Liver (tissue), 3 donors: Measurements from ENCODE around the gene SEZ6.

Experiments
- ATF3 ChIP-seq: IDR thresholded peaks from 2 replicates; pipeline ENCODE4 v1.6.1; 2016; ENCODE audit warnings: antibody characterized with exemption
- CTCF ChIP-seq: fragments of 150-350 bp; IDR thresholded peaks from 2 replicates; pipeline ENCODE4 v1.5.1; 2017; ENCODE audit warnings: improper control_type of control experiment, low read depth, low read length; ENCODE audit not compliant: missing input control
- RAD21 ChIP-seq, 2 donors: IDR thresholded peaks; 2 replicates each; pipeline ENCODE4 v1.6.1; 2016; ENCODE audit warnings: antibody characterized with exemption in 2 of 2, mild to moderate bottlenecking in 2 of 2
- donor health status: healthy.
- donor health status: healthy.

GRCh38 chr17:28917029-28917428 is 88.8 kb downstream of the SEZ6 start:
- no peak for TF ChIP-seq CTCF
- no peak for TF ChIP-seq RAD21 (IDR thresholded peaks at IDR 0.05)
- no peak for TF ChIP-seq ATF3
